NCI-H524 (cell line): Measurements from ENCODE around the gene THRA.

Source experiments
- DNase-seq, 2 experiments: peaks; one replicate each; lab custom pipeline; 2025; lab: John Stamatoyannopoulos, UW

The THRA gene

GRCh38 chr17:40084477-40084876 lies 21.7 kb downstream of the THRA start:
- no peak for DNase-seq

- peak; percentile 17 to 46 for DNase-seq
These were observed 23.6 kb downstream of the THRA start for GRCh38 chr17:40086150-40087044.

GRCh38 chr17:40087049-40087794 lies 24.5 kb downstream of the THRA start:
- DNase-seq, result no peak

- DNase-seq, result no peak
These were observed 25.3 kb downstream of the THRA start for GRCh38 chr17:40087903-40088718.

- DNase-seq, result no peak
These were observed 26.5 kb downstream of the THRA start for GRCh38 chr17:40089077-40089895.

GRCh38 chr17:40090237-40091119 lies 27.7 kb downstream of the THRA start:
- no peak for DNase-seq

GRCh38 chr17:40091691-40092397 lies 29.1 kb downstream of the THRA start:
- DNase-seq, result peak; percentile 40 to 54

GRCh38 chr17:40092581-40092980 lies 29.8 kb downstream of the THRA start:
- peak in 1 of 2 experiments; percentile 43 for DNase-seq

GRCh38 chr17:40093005-40093579 lies 30.3 kb downstream of the THRA start:
- DNase-seq, result no peak

- DNase-seq, result no peak
These were observed 30.9 kb downstream of the THRA start for GRCh38 chr17:40093580-40094201.

GRCh38 chr17:40094874-40095273 lies 32.1 kb downstream of the THRA start:
- DNase-seq, result no peak

GRCh38 chr17:40095351-40095943 lies 32.7 kb downstream of the THRA start:
- DNase-seq, result no peak

GRCh38 chr17:40095944-40096791 lies 33.4 kb downstream of the THRA start:
- DNase-seq, result no peak

GRCh38 chr17:40097087-40097486 lies 34.3 kb downstream of the THRA start:
- no peak for DNase-seq

GRCh38 chr17:40097931-40098845 lies 35.4 kb downstream of the THRA start:
- DNase-seq, result no peak

GRCh38 chr17:40098846-40099618 lies 36.3 kb downstream of the THRA start:
- DNase-seq, result peak; percentile 78 to 86
